PFSK-1 (cell line): Measurements from ENCODE around the gene CAD.

ENCODE experiments used
- FOXP2 ChIP-seq: optimal IDR thresholded peaks from 2 replicates; pipeline ENCODE3; 2011; ENCODE audit warnings: borderline replicate concordance, control low read depth, inconsistent platforms; ENCODE audit not compliant: insufficient read depth; ENCODE audit errors: extremely low read length, extremely low read depth
- POLR2AphosphoS5 ChIP-seq: IDR thresholded peaks from 2 replicates; pipeline ENCODE4 v1.6.1; 2012; ENCODE audit warnings: low read depth, mild to moderate bottlenecking, control low read depth, low read length, moderate library complexity
- SIN3A ChIP-seq: IDR thresholded peaks from 2 replicates; pipeline ENCODE4 v1.6.1; 2012; ENCODE audit warnings: mild to moderate bottlenecking, low read length, moderate library complexity, borderline replicate concordance; ENCODE audit not compliant: insufficient read depth
- TAF1 ChIP-seq: IDR thresholded peaks from 2 replicates; pipeline ENCODE4 v1.6.1; 2012; ENCODE audit warnings: low read length, control low read depth, borderline replicate concordance; ENCODE audit not compliant: insufficient read depth
- TF ChIP-seq, protein P1 (sequence below), 2 experiments: IDR thresholded peaks; 2 replicates each; pipeline versions ENCODE4 v1.6.1 to v1.8.0; 2011 to 2012; ENCODE audit warnings: low read depth in 2 of 2, low read length in 2 of 2, control low read depth in 1 of 2, inconsistent platforms in 1 of 2, mild to moderate bottlenecking in 1 of 2, moderate library complexity in 1 of 2; ENCODE audit not compliant: insufficient read depth in 1 of 2

Gene CAD

DNA sequence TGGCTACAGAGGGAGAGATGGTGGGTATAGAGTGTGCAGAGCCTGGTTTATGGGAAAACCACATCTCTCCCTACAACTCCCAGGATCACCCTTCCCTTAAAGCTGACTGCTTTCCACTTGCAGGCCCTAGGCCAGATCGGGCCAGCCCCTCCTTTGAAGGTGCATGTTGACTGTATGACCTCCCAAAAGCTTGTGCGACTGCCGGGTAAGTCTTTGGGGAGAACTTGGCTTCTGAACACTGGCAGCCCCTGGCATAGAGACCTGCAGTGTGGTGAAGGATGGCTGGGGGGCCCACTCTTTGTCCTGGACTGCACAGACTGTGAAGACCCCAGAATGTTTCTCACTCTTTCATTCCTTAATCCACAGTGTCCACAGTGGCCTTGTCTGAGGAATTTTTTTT lies 19.5 kb downstream of the CAD start:
- TF ChIP-seq POLR2AphosphoS5 (no peak), TAF1 (no peak), SIN3A (no peak), FOXP2 (no peak)
- TF ChIP-seq, protein P1, sequence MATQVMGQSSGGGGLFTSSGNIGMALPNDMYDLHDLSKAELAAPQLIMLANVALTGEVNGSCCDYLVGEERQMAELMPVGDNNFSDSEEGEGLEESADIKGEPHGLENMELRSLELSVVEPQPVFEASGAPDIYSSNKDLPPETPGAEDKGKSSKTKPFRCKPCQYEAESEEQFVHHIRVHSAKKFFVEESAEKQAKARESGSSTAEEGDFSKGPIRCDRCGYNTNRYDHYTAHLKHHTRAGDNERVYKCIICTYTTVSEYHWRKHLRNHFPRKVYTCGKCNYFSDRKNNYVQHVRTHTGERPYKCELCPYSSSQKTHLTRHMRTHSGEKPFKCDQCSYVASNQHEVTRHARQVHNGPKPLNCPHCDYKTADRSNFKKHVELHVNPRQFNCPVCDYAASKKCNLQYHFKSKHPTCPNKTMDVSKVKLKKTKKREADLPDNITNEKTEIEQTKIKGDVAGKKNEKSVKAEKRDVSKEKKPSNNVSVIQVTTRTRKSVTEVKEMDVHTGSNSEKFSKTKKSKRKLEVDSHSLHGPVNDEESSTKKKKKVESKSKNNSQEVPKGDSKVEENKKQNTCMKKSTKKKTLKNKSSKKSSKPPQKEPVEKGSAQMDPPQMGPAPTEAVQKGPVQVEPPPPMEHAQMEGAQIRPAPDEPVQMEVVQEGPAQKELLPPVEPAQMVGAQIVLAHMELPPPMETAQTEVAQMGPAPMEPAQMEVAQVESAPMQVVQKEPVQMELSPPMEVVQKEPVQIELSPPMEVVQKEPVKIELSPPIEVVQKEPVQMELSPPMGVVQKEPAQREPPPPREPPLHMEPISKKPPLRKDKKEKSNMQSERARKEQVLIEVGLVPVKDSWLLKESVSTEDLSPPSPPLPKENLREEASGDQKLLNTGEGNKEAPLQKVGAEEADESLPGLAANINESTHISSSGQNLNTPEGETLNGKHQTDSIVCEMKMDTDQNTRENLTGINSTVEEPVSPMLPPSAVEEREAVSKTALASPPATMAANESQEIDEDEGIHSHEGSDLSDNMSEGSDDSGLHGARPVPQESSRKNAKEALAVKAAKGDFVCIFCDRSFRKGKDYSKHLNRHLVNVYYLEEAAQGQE (IDR thresholded peaks at IDR 0.05; ENCODE audit: insufficient read depth in 1 of 2, low read depth in 2 of 2, low read length in 2 of 2) = no peak

- TF ChIP-seq TAF1 = no peak
- TF ChIP-seq, protein P1 (IDR thresholded peaks at IDR 0.05; ENCODE audit: insufficient read depth in 1 of 2, low read depth in 2 of 2, low read length in 2 of 2) = no peak
Measured at GRCh38 chr2:27237341-27237945, 20.3 kb downstream of the CAD start.

GRCh38 chr2:27238976-27239375 lies 21.8 kb downstream of the CAD start:
- TF ChIP-seq, protein P1 (IDR thresholded peaks at IDR 0.05; ENCODE audit: insufficient read depth in 1 of 2, low read depth in 2 of 2, low read length in 2 of 2) = no peak
- TF ChIP-seq SIN3A (no peak), POLR2AphosphoS5 (no peak), TAF1 (no peak), FOXP2 (no peak)

DNA sequence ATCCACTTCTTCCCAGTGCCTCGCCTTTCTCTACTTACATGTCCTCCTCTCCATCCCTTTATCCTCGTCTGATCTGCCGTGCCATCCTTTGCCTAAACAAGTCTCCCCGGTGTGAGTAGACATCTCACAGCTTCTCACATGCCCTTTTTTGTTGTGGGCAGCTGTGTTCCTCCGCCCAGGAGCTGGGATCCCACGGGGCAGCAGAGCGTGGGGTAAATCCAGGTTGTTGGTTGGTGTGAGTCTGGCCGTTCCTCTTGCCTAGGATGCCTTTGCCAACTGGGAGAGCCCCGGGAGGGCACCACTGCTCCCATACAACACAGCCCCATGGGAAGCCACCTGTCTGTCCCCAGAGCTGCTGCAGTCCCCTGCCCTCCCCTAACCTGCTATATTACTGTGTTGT lies 23.2 kb downstream of the CAD start:
- TF ChIP-seq SIN3A = no peak
- TF ChIP-seq, protein P1 (IDR thresholded peaks at IDR 0.05; ENCODE audit: insufficient read depth in 1 of 2, low read depth in 2 of 2, low read length in 2 of 2) = no peak
- TF ChIP-seq POLR2AphosphoS5 = no peak
- no peak for TF ChIP-seq FOXP2
- TF ChIP-seq TAF1 = no peak
